ENCODE measurements around the gene ANKRD34B.

Gene ANKRD34B

GRCh38 chr5:80607832-80608231 is 37.8 kb upstream of the ANKRD34B start:
- TF ChIP-seq, protein P1, sequence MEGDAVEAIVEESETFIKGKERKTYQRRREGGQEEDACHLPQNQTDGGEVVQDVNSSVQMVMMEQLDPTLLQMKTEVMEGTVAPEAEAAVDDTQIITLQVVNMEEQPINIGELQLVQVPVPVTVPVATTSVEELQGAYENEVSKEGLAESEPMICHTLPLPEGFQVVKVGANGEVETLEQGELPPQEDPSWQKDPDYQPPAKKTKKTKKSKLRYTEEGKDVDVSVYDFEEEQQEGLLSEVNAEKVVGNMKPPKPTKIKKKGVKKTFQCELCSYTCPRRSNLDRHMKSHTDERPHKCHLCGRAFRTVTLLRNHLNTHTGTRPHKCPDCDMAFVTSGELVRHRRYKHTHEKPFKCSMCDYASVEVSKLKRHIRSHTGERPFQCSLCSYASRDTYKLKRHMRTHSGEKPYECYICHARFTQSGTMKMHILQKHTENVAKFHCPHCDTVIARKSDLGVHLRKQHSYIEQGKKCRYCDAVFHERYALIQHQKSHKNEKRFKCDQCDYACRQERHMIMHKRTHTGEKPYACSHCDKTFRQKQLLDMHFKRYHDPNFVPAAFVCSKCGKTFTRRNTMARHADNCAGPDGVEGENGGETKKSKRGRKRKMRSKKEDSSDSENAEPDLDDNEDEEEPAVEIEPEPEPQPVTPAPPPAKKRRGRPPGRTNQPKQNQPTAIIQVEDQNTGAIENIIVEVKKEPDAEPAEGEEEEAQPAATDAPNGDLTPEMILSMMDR (IDR thresholded peaks at IDR 0.05; ENCODE audit: insufficient read depth, low read depth, low read length, missing control alignments): no peak
- no peak overlapping the region for H3K4me3 ChIP-seq (ENCODE audit: low read length)
- DNase-seq (ENCODE audit: low read depth): no peak

- no peak overlapping the region for H3K4me3 ChIP-seq (ENCODE audit: low read length)
- TF ChIP-seq, protein P1 (IDR thresholded peaks at IDR 0.05; ENCODE audit: insufficient read depth, low read depth, low read length, missing control alignments): no peak
These were observed 37.3 kb upstream of the ANKRD34B start for GRCh38 chr5:80607343-80607742.

DNA sequence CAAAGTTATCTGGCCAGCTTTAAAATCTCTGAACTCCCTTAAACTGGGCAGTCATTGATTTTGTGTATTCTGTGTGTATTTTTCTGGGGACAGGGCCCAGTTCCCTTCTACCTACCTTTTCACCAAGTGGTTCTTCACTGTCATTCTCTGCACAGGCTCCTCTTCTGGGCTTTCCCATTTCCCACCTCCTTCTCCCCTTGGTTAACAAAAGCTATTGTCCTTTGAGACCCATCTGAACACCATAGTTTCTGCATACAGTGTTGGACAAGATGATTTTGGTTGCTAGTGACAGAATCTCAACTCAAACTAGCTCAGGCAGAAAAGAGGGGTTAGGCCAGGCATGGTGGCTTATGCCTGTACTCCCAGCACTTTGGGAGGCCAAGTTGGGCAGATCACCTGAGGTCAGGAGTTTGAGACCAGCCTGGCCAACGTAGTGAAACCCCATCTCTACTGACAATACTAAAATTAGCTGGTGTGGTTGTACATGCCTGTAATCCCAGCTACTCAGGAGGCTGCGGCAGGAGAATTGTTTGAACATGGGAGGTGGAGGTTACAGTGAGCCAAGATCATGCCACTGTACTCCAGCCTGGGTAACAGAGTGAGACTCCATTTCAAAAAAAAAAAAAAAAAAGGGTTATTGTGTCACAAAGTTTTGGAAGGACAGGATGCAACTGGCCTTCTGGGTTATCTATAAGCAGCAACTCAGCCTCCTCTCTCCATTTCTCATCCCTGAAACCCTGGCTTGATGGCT is 31.0 kb upstream of the ANKRD34B start:
- TF ChIP-seq, protein P1 (IDR thresholded peaks at IDR 0.05; ENCODE audit: insufficient read depth, low read depth, low read length, missing control alignments): no peak
- no peak for DNase-seq (ENCODE audit: low read depth)

More at GRCh38 chr5:80607343-80607742, 37.3 kb upstream of the ANKRD34B start:
- no peak for DNase-seq (ENCODE audit: low read depth)

GRCh38 chr5:80597500-80597899 is 27.4 kb upstream of the ANKRD34B start:
- DNase-seq (ENCODE audit: low read depth): no peak
- TF ChIP-seq, protein P1 (IDR thresholded peaks at IDR 0.05; ENCODE audit: insufficient read depth, low read depth, low read length, missing control alignments): no peak
- no peak overlapping the region for H3K4me3 ChIP-seq (ENCODE audit: low read length)

More for the DNA sequence above, 31.0 kb upstream of the ANKRD34B start:
- H3K4me3 ChIP-seq (ENCODE audit: low read length): no peak overlapping the region

GRCh38 chr5:80594810-80595209 is 24.7 kb upstream of the ANKRD34B start:
- H3K4me3 ChIP-seq (ENCODE audit: low read length): no peak overlapping the region
- DNase-seq (ENCODE audit: low read depth): no peak
- TF ChIP-seq, protein P1 (IDR thresholded peaks at IDR 0.05; ENCODE audit: insufficient read depth, low read depth, low read length, missing control alignments): no peak

- no peak overlapping the region for H3K4me3 ChIP-seq (ENCODE audit: low read length)
- no peak for DNase-seq (ENCODE audit: low read depth)
- TF ChIP-seq, protein P1 (IDR thresholded peaks at IDR 0.05; ENCODE audit: insufficient read depth, low read depth, low read length, missing control alignments): no peak
These were observed 22.7 kb upstream of the ANKRD34B start for GRCh38 chr5:80592761-80593160.

- no peak overlapping the region for H3K4me3 ChIP-seq (ENCODE audit: low read length)
- DNase-seq (ENCODE audit: low read depth): no peak
- TF ChIP-seq, protein P1 (IDR thresholded peaks at IDR 0.05; ENCODE audit: insufficient read depth, low read depth, low read length, missing control alignments): no peak
These were observed 22.0 kb upstream of the ANKRD34B start for GRCh38 chr5:80592105-80592504.

Data from epithelial cell of esophagus (primary cell).